Testis (tissue), 2 donors: ENCODE data around the gene RASD2.

Experiments
- POLR2A ChIP-seq: fragments of 450-650 bp; IDR thresholded peaks from one replicate; pipeline ENCODE4 v1.6.1; 2017; ENCODE audit warnings: antibody characterized with exemption, mild to moderate bottlenecking, moderate library complexity
- TF ChIP-seq, protein P1 (sequence below), 3 experiments: fragments of 450-650 bp in 2 of 3; fragments of 200-600 bp in 1 of 3; sonication (generic) in 1 of 3; IDR thresholded peaks; one replicate each; pipeline ENCODE4 v1.5.1; 2016 to 2019; ENCODE audit warnings: antibody characterized with exemption in 3 of 3, mild to moderate bottlenecking in 2 of 3, moderate library complexity in 1 of 3

DNA sequence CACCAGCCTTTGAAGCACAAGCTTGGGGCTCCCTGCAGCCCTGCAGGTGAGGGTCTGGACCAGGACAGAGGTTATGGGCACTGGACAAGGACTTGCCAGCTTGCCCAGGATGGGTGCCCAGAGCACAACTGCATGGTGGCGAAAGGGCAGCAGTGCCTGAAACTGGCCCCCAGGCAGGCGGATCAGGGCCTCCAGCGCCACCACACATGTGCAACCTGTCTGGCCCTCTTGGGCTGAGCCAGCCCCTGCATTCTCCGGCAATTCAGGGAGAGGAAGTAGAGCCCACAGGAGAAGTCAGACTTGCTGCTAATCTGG lies 57.7 kb downstream of the RASD2 start:
- no peak for TF ChIP-seq POLR2A
- TF ChIP-seq, protein P1, sequence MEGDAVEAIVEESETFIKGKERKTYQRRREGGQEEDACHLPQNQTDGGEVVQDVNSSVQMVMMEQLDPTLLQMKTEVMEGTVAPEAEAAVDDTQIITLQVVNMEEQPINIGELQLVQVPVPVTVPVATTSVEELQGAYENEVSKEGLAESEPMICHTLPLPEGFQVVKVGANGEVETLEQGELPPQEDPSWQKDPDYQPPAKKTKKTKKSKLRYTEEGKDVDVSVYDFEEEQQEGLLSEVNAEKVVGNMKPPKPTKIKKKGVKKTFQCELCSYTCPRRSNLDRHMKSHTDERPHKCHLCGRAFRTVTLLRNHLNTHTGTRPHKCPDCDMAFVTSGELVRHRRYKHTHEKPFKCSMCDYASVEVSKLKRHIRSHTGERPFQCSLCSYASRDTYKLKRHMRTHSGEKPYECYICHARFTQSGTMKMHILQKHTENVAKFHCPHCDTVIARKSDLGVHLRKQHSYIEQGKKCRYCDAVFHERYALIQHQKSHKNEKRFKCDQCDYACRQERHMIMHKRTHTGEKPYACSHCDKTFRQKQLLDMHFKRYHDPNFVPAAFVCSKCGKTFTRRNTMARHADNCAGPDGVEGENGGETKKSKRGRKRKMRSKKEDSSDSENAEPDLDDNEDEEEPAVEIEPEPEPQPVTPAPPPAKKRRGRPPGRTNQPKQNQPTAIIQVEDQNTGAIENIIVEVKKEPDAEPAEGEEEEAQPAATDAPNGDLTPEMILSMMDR (IDR thresholded peaks at IDR 0.05): no peak
